GM19043 (cell line): Measurements from ENCODE around the gene CBR4.

Source experiments
- ATAC-seq: cut with Tn5 transposase; IDR thresholded peaks from one replicate; pipeline ENCODE4 v1.9.1; 2021; ENCODE audit warnings: low read depth; ENCODE audit not compliant: unreplicated experiment

CBR4 gene

DNA sequence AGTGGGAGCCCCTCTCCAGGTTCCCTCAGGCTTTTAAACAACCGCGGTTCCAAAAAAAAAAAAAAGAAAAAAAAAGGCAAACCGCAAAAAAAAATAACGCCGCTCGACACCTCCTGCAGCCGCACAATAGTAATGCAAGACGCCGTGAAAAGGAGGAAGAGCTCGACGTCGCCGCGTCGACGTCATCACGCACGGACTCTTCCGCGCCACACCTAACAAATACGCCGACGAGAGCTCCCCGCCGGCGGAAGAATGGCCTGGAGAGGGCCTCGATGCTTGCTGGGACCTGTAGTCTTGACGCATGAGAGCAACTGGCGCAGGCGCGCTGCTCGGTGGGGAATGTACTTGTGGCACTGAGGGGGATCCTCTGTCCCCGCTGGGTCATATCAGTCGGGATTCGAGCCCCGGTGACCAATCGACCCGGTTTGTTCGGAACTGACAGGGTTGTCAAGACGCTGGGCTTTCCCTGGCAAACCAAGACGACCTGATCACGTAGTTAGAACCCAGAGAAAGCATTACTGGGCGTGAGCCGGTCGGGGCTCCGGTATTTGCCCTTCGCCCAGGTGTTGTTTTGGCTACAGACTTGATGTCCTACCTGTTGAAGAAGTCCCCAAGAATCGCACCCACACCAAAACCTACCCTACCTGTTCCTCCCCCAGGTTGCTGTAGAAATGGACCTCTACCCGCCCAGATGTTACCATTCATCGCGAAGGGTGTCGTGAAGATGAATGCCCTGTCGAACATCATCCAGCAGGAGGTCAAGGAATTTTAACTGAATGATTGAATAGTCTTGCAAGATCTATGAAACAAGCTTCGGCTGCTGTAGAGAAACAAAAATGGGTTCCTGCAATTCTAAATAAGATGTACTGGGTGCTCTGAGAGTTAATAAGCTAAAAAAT lies at the start of gene CBR4:
CBR4 (minus strand) TSS at position 131 of the 899 bp plus-strand sequence. CDS start 166 bp downstream, outside the sequence.
- ATAC-seq: peak; percentile 96

DNA sequence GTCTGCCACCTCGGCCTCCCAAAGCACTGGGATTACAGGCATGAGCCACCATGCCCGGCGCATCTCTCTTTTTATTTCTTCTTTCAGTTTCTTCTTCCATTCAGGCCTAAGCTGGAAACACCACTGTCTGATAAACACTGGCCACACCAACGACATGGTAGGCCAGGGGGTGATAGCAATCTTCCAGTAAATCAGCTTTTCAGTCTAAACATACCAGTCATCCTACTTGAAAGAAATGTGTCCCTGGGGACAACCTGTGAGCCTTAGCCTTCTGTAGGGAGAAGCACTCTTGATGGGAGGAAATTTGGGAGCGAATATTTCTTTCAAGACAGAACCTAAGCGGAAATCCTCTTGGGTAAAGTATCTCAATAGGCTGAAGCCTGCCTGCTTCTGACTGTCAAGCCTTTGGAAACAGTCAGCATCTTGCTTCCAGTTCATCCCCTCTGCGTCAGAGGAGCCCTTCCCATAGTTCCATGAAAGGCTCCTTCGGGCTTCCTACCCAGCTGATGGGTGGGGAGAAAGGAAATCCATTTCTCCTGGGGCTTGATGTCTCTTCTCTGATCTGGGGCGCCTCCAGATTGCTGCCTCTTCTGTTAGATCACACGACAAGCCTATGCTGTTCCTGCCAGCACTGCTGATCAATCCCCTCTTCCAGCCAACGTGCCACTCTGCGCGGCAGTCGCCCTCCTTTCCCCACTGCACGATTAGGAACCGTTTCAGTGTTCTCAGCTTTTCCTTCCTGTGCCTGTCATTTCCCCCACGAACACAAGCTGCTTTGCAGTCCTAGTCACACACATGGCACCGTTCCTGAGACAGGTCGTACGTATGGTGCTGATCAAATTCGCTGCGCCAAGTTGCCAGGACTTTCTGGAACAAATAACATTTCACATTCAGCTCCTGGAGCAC lies 49.5 kb upstream of the CBR4 start:
- no peak for ATAC-seq

DNA sequence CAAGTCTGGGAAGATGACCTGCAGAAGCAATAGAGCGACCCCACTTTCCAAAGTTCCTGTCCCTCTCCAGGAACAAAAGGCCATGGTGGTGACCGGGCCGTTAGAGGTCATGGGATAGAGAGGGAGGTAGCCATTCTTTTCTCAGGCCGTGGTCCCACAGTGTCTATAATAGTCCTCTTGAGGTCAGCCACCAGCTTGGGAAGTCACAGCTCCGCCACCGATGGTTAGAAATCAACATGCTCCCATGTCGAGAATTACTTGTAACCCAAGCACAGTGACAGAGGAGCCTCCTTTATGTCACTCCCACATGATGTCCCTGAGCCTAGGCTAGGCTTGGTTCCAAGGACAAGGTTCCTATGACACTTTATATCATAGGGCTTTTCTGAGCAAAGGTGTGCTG lies 48.3 kb upstream of the CBR4 start:
- ATAC-seq: no peak

DNA sequence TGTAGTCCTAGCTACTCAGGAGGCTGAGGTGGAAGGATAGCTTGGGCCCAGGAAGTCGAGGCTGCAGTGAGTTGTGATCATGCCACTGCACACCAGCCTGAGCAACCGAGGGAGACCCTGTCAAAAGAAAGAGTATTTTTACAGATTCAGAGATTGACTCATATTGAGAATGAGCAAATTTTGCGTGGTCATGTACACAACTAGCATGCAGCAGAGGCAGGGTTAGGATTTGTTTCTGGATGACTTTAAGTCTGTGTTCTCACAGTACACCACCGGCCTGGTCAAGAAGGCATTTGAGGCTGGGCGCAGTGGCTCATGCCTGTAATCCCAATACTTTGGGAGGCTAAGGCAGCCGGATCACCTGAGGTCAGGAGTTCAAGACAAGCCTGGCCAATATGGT lies 44.8 kb upstream of the CBR4 start:
- ATAC-seq: peak; percentile 53

DNA sequence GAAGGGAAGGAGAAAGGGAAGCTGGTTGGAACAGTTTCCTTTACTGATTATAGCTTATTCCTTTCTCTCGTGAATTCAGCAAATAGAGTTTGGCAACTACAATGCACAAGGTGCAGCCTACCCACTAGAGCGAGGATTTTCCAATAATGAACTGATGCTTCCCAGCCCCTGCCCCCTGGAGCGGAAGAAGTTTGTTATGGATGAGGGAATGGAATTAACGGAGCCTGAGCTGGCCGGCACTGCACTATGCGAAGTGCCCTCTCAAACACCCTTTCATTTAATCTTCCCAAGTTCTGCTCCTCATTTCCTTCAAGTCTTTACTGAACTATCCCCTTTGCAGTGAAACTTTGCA lies 42.5 kb upstream of the CBR4 start:
- ATAC-seq: no peak

DNA sequence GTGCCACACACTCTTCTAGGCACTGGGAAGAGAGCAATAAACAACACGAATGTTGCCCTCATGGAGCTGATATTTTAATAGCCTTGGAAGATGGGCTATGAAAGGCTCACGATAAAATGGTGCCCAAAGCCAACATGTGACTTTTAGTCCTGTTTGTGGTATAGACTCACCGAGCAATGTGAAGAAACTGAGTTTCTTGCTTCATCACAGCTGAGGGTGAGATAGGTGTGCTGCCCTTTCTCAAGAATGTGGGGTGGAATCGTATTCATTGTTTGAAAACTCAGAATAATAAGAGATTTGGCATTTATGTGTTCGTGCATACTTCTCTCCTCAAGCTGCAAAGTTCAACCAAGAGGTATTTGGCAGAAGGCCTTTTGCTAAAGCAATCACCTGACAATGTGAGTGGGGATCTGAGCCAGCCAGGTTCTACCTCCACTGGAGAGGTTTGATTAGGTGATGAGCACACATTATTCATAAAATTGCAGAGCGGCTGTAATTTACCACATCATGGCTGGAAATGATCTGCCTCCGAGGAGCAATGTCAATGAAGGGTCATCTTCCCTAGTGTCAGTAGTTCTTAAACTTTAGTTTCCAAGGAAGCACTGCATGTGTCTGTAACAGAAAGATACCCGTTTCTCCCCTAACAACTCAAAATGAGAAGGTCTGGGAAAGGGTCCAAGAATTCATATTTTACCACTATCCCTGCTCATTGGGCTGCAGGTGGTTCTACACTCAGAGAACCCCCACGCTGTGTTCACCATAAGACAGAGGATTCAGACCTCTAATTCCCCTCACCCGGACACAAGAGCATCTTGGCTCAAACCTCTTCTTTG lies 41.9 kb upstream of the CBR4 start:
- ATAC-seq: no peak

DNA sequence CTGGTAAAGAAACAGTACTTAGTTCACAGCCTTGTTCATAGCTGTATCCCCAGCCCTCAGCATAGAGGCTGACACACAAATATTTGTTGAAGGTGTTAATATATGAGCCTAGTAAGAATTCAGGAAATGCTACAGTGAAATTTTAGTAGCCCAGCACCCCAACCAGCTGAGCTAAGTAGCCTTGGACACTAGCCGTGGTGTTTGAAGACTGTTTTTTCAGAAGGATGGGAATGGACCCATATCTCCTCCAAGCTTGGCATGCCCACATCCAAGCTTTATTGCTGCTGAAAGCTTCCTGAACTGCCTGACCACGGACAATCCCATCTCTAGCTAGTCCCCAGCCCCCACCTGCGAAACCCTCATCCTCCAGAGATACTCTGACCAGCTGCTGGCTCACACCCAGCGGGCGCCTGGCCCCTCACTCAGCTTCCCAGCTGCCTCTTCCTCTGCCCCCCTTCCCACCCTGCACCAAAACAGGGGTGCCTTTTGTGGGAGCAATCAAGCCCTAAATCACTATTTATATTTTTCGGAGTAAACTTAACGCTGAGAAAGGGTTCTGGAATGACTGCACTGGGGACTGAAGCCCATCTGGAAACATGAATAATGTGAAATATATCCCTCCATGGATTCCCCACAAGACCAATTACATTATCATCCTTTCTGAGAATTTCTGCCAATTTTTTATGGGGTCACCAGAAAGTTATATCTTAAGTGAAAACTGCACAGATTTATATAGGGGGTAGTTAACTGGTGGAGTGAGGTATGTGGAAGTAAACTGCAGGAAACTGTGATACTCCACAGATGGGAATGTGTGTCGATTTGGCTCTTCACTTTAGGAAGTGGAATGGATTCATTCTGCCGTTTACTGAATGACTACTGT lies 41.1 kb upstream of the CBR4 start:
- no peak for ATAC-seq

DNA sequence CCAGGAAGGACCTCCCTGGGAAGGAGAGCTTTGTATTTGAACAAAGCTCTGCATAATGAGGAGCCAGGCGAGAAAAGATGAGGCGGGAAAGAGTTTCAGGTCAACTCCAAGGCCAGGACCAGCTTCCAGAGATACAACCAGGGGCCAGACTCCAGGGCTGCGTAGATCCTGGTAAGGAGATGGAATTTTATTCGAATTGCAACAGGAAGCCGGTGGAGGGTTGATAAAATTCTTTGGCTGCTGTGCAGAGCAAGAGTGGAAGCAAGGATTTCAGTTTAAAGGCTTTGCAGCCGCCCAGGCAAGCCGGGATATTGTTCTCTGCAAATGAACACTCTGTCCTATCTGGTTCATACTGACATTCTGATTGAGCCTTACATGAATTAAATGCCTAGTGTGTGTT lies 40.2 kb upstream of the CBR4 start:
- ATAC-seq: no peak

DNA sequence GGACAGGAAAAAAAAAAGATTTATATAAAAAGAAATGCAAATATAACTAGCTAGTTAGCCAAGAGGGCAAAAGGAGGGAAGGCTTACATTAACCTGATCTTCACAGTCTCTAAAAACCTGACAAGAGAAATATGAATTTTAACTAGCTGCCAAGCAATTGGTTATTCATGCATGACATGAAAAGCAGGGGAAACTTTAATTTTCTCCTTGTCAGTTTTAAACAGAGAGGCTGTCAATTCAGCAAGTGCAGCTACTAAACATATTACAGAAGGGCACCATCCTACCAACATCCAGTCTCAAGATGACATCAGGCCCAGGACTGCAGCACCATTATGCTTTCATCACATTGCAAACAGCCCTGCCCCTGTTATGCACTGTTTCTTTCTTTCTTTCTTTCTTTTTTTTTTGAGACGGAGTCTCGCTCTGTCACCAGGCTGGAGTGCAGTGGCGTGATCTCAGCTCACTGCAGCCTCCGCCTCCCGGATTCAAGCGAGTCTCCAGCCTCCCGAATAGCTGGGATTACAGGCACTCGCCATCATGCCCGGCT lies 38.9 kb upstream of the CBR4 start:
- ATAC-seq: no peak

DNA sequence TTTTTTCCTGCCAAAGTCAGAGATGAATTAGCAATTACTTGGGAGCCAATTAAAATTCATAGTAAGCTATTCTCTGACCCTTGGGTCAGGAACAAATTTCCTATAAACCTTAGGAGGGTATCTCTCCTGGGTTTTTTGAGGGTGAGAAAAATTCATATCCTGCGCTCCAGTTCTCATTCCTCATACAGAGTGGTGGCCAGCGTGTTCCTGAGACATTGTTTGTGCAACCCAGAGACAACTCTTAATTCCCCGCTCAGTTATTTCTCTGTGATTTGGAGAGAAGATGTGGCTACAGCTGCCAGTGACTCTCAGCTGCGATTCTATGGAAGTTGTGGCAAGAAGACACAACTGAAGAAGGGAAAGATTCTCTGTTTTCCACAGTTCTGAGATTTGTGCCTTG lies 37.9 kb upstream of the CBR4 start:
- ATAC-seq: no peak

DNA sequence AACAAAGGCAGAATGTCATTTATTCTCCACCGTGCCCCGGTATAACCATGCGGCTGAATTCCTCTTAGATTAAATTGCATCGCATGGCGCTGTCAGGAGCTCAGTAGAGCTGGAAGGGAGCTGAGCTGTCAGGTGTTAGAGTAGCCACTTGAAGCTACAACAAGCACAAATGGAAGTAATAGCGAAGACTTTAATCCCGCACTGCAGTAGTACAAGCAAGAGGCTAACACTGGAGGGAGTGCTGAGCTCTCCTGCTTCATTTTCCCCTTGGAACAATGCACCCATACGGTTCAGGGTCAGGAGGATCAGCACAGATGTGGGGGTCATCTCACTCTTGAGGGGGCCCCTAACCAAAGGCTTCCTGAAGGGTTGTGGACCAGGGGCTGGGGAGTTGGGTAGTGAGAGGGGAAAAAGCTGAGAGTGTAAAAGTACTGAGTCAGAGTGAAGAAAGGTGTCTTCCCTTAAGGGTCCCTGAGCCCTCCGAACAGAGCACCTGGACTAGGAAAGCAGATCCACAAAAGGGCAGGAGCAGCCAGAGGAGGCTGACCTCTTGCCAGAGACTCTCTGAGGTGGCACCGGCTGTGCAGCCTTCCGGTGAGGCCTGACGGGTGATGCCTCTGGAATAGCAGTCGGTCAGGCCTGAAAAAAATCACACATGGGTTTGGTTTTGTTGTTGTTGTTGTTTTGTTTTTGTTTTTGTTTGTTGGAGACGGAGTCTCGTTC lies 36.0 kb upstream of the CBR4 start:
- ATAC-seq: no peak

DNA sequence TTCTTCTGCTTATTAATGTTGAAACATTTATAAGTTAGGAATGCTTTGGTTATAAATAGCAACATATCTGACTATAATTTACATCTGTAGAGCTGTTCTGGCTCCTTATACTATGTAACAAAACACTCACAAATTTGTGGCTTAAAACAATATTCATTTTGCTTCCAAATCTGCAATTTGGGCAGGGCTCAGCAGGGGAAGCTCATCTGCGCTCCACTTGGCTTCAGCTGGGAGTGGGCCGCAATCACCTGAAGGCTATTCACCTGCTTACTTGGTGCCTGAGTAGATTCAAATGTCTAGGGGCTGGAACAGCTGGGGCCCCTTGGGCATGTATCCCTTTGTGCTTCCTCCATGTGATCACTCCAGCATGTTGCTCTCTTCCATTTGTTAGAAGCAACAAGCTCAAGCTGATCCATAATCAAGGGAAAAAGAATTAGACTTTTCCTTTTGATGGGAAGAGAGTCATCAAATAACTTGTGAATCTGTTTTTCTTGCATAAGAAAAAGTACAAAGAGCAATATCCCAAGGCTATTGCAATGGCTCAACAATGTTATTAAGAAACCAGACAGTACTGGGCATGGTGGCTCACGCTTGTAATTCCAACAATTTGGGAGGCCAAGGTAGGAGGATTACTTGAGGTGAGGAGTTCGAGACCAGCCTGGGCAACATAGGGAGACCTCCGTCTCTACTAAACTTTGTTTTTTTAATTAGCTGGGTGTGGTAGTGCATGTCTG lies 34.8 kb upstream of the CBR4 start:
- no peak for ATAC-seq

DNA sequence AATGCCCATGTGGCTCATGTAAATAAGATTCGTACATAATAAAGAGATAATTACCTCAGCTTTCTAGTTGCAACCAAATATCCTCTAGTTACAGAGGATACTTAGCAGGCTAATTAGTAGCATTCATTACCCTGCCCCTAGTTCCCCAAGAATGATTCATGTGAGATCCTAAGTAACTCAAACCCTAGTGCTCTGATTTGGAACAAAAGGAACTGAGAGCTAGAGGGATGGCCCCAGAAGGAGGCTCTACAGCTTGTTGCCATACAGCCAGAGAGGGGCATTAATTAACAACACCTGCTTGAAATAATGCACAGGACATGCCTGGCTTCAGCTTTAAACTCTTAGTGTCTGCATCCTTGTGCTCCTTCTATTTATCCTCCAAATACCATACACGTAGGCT lies 32.6 kb upstream of the CBR4 start:
- no peak for ATAC-seq

DNA sequence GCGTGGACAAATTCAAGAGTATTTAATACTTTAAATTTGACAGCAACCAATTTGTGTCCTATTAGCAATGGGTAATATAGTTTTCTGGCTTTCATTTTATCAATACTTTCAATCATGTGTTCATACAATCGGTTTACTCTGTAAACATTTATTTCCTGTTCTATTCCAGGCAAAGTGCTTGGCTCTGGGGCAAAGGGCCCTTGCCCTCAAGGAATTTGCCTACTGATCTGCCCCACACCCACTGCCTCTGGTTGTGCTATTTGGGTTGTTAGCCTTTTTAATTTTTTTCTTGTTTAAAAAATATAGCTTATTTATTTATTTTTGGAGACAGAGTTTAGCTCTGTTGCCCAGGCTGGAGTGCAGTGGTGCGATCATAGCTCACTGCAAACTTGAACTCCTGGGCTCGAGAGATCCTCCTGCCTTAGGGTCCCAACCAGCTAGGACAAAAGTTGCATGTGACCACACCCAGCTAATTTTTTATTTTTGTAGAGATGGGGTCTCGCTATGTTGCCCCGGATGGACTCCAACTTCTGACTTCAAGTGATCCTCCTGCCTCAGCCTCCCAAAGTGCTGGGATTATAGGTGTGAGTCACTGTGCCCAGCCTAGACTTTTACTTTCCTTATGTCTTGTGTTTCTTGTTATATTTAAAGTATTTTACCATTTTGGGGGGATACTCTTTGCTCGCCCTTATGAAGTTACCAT lies 30.7 kb upstream of the CBR4 start:
- no peak for ATAC-seq

DNA sequence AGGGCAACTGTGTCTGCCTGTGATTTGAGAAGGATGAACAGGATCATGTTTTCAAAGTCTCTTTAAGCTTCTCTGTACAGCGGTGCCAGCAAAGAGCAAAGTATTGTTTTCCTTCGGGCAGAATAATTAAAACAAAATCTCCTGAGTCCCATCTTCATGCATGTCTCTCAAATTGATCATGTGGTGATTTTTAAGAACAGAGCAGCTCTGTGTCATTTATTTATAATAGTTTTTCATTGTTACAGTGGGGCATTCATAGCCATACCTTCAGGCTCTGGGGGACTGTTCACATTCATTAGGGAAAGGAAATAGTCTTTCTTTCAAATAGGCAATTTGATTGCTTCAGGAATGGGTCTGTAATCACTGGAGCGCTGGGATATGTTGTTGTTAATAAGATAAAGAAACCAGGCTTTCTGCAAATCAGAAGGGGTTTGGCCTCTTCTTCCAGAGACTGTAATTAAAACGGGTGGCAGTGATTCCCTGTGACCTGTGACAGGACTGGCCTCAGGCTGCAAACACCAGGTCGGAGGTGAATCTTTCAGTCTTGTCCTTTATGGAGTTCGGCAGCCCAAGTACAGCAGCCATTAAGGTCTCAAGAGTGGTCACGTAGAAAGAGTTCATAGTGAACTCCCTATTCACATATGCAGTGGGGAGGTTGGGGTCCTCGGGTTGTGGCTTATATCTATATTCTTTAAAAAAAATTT lies 29.3 kb upstream of the CBR4 start:
- no peak for ATAC-seq

DNA sequence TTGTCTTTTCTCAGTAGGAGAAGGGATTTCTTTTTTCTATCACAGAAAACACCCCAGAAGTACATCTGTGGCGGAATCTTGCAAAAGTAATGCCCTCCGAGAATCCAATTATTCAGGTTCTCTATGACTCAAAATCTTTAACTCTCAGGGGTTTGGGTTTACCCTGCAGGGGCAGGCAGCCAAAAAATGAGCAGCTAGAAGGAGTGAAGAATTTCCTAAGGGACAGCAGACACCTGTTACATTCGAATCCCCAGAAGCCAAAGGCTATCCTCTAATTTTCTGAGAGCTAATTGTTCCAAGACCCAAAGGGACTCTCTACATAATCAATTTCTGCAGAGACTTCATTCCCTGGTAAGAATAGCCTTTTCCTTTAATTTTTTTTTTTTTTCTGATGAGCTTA lies 27.5 kb upstream of the CBR4 start:
- ATAC-seq: no peak
